A673 (cell line): ENCODE measurements around the gene ZG16.

ENCODE experiments used
- EZH2 ChIP-seq: fragments of 200-600 bp; sonication (generic); IDR thresholded peaks from 2 replicates; pipeline ENCODE4 v1.6.1; 2017; ENCODE audit warnings: borderline replicate concordance, low read depth, mild to moderate bottlenecking, mixed read lengths, antibody characterized with exemption, low read length; ENCODE audit not compliant: poor library complexity, severe bottlenecking
- TF ChIP-seq, protein P1 (sequence below): fragments of 300-800, 200-600 bp; sonication (generic); conservative IDR thresholded peaks from 2 replicates; pipeline ENCODE4 v1.5.1; 2017; ENCODE audit warnings: low read depth, mild to moderate bottlenecking, antibody characterized with exemption, low read length, moderate library complexity, mixed read lengths

DNA sequence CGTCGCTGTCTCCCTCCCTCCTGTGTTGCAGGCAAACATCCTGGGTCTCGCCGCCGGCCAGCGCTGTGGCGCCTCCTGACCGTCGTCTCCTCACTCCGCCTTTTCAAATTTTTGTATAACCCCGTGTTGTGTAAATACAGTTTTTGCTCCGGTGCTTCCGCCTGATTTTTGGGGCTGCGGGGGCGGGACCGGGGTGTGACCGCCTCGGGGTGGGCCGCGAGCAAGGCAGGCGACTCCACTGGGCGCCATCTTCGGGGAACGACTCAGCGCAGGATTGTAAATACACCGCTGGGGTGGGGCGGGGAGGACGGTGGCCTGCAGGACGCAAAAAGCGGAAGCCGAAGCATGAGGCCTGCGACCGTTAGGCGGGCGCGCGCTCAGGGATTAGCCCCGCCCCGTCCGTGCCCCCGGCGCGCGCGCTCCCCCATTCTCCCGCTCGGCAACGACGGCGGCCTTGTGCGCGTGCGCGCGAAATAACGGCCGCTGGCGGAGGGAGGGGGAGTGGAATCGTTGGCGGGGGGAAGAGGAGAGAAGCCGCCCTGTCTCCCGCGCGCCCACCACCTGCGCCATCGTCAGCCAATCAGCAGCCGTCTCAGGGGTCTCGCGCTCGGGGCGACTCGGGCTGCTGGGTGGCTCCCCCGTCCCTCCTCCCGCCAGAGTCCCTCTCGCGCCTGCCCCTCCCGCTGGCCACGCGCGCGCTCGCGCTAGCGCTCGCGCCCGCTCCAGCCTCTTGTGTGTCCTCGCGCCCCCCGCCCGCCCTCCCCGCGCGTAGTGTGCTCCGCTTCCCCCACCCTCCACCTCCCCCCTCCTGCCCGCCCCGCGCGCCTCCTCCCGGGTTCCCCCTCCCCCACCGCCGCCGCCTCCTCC lies 27.4 kb downstream of the ZG16 start:
- TF ChIP-seq, protein P1, sequence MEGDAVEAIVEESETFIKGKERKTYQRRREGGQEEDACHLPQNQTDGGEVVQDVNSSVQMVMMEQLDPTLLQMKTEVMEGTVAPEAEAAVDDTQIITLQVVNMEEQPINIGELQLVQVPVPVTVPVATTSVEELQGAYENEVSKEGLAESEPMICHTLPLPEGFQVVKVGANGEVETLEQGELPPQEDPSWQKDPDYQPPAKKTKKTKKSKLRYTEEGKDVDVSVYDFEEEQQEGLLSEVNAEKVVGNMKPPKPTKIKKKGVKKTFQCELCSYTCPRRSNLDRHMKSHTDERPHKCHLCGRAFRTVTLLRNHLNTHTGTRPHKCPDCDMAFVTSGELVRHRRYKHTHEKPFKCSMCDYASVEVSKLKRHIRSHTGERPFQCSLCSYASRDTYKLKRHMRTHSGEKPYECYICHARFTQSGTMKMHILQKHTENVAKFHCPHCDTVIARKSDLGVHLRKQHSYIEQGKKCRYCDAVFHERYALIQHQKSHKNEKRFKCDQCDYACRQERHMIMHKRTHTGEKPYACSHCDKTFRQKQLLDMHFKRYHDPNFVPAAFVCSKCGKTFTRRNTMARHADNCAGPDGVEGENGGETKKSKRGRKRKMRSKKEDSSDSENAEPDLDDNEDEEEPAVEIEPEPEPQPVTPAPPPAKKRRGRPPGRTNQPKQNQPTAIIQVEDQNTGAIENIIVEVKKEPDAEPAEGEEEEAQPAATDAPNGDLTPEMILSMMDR: 0 out of 2 replicates have a peak, but pooled peaks have one; percentile 12
- no peak for TF ChIP-seq EZH2
